GM23248 (cell line): ENCODE results near the gene SPR.

Experiments
- EZH2 ChIP-seq: fragments of 200-600 bp; sonication (generic); IDR thresholded peaks from 2 replicates; pipeline ENCODE4 v1.6.1; 2018; ENCODE audit warnings: antibody characterized with exemption, mild to moderate bottlenecking; ENCODE audit not compliant: insufficient read depth, poor library complexity, severe bottlenecking
- EZH2phosphoT487 ChIP-seq: fragments of 200-600 bp; sonication (generic); IDR thresholded peaks from 2 replicates; pipeline ENCODE4 v1.6.1; 2018; ENCODE audit warnings: antibody characterized with exemption, moderate library complexity, mild to moderate bottlenecking, low read depth; ENCODE audit not compliant: insufficient read depth

DNA sequence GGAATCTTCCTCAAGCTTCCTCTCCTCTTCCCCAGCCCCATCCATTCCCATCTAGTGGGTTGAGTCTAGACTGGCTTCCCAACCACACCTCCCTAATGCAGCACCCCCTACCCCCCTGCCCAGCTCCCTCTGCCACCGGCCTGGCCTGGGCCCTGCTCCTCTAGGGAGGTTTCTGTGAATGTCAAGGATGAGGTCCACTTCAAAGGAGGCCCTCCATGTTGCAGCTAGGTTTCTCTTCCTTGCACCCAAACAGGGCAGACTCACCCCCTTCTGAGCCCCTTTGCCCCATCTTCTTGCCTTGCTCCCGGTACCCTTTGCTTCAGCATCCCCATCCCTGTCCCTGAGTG is 48.4 kb downstream of the SPR start:
- TF ChIP-seq EZH2 (no peak), EZH2phosphoT487 (no peak)
